ENCODE results near the gene RPS10. TPM values are rescaled to one million over a fixed set of nuclear protein-coding genes. Genes with fewer than 3 reads are reported as not detected.

RPS10 gene
- total and polyA plus RNA-seq, 2 donors (not counting 3 experiments of a cell fraction or from before 2014, with no cell fraction given) = 1,416 to 5,496 TPM

DNA sequence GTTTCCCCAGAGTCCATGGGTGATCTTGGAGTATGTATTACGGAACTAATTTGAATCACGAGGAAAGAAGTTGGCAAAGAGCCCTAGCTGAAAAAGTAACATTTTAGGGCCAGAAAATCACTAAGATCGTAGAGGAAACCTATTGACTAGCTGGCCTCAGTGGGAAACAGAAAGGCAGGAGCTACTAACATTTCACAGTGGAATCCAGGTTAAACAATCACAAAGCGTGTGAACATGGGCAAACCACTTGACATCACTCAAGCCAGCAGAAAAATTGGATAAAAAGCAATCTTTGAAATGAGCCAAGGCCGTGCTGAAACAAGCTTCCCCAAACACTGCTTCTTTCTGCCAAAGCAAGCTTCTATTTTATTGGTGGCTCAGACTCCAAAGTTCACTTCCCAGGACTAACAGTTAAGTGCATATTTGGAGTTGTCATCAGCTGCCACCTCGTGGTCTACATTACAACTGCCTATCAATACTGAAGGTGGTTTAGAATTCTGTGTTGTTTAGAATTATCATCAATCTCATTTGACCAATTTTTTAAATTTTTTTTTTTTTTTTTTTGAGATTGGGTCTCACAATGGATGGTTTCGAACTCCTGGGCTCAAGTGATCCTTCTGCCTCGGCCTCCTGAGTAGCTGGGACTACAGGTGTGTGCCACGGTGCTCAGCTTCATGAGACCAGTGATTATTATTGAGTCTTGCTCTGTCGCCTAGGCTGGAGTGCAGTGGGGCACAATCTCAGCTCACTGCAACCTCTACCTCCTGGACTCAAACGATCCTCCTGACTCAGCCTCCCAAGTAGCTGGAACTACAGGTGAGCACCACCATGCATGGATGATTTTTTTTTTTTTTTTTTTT lies 10.6 kb downstream of the RPS10 start:
- Histone ChIP-seq H3K9ac (replicated peaks; ENCODE audit: extremely low read depth, insufficient read depth, low read length) (no peak overlapping the region), H3K9me1 (replicated peaks; ENCODE audit: control insufficient read depth, extremely low read depth, insufficient read depth, low read length) (no peaks in the 10 kb centered on the region), H2AFZ (ENCODE audit: low read depth, low read length) (no peak overlapping the region), H3K36me3 (ENCODE audit: control insufficient read depth in 2 of 2, extremely low read depth in 1 of 2, insufficient read depth in 2 of 2, low read length in 2 of 2) (peaks cover 21 to 23% of the 10 kb centered on the region in 2 experiments), H3K27ac (ENCODE audit: insufficient read depth, low read depth, low read length) (no peak overlapping the region), H3K9me3 (replicated peaks; ENCODE audit: control insufficient read depth, insufficient read depth, low read length) (no peaks in the 10 kb centered on the region), H3K4me1 (ENCODE audit: control insufficient read depth, extremely low read depth, insufficient read depth, low read length) (no peaks in the 10 kb centered on the region), H3K27me3 (ENCODE audit: control insufficient read depth in 2 of 2, insufficient read depth in 2 of 2, low read length in 2 of 2) (no peaks in the 10 kb centered on the region), H3K4me3 (replicated peaks in 1 of 3; ENCODE audit: insufficient read depth in 1 of 3, low read depth in 1 of 3, low read length in 3 of 3) (no peak overlapping the region), H4K20me1 (replicated peaks; ENCODE audit: control insufficient read depth, extremely low read depth, insufficient read depth, low read length) (no peaks in the 10 kb centered on the region), H3K79me2 (ENCODE audit: control insufficient read depth, insufficient read depth, low read length) (peaks cover 7% of the 10 kb centered on the region), H3K4me2 (ENCODE audit: insufficient read depth, low read length) (no peak overlapping the region)
- DNase-seq (ENCODE audit: low read depth, low spot score) = peak; percentile 77
- intact Hi-C loops (cut with micrococcal nuclease) = loop anchor here (1.0 to 2.0 kb wide), 4 partner anchors 22 to 251 kb away; partner anchors contain the start of genes NUDT3 and SMIM29
- CTCF ChIA-PET = interaction anchor here (0.6 to 8.4 kb wide), 71 partner anchors 9 to 844 kb away, joined by 3 to 278 read pairs (median 5); partner anchors contain the start of genes HMGA1, NUDT3, RPS10 and SMIM29
- BruUV-seq (replicated peaks) = no TSS peak
- dilution Hi-C loops (cut with MboI; ENCODE audit: extremely low pct_ligation_motif_present, low sequenced_read_pairs) = no loop called here
- FAIRE-seq = peak; percentile 77
- TF ChIP-seq JUN (IDR thresholded peaks at IDR 0.05; ENCODE audit: borderline replicate concordance, insufficient read depth, insufficient read length, low read depth) = no peak
- peak; percentile 55 to 56 for TF ChIP-seq CTCF (IDR thresholded peaks at IDR 0.05; ENCODE audit: extremely low read depth in 1 of 2, insufficient read depth in 1 of 2, low read depth in 1 of 2, low read length in 2 of 2)
- POLR2A ChIA-PET = interaction anchor here (0.5 to 2.9 kb wide), 12 partner anchors 10 to 981 kb away, joined by 3 to 22 read pairs (median 4); partner anchors contain the start of genes HMGA1 and SMIM29

All from endothelial cell of umbilical vein (primary cell).